Gastroesophageal sphincter (tissue), 4 donors: ENCODE results near the gene TMEM272. TPM values are rescaled to one million over a fixed set of nuclear protein-coding genes. Genes with fewer than 3 reads are reported as not detected.

Experiments used
- ATAC-seq: fragments of 150-250 bp; one replicate; pipeline ENCODE4 v1.9.1; 2016; ENCODE audit warnings: mild to moderate bottlenecking, moderate library complexity
- H3K27ac ChIP-seq, 4 donors: fragments of 200-600 bp; sonication (generic) in 3 of 4; 1 replicate in 3 of 4; 2 replicates in 1 of 4; pipeline ENCODE4 v1.5.1; 2016 to 2019
- H3K27me3 ChIP-seq: fragments of 200-600 bp; sonication (generic); one replicate; pipeline ENCODE4 v1.5.1; 2019
- H3K36me3 ChIP-seq, 2 donors: fragments of 200-600 bp; sonication (generic); one replicate each; pipeline ENCODE4 v1.5.1; 2019; ENCODE audit warnings: control low read depth in 1 of 2
- H3K4me1 ChIP-seq, 3 donors: fragments of 200-600 bp; sonication (generic); 1 replicate in 2 of 3; 2 replicates in 1 of 3; pipeline ENCODE4 v1.5.1; 2016 to 2019; ENCODE audit warnings: control low read depth in 2 of 3
- H3K4me3 ChIP-seq, 2 donors: fragments of 200-600 bp; sonication (generic); one replicate each; pipeline ENCODE4 v1.5.1; 2019; ENCODE audit warnings: mild to moderate bottlenecking in 1 of 2, moderate library complexity in 1 of 2
- H3K9me3 ChIP-seq, 3 donors: fragments of 200-600 bp; sonication (generic); one replicate each; pipeline ENCODE4 v1.5.1; 2017 to 2019; ENCODE audit warnings: control low read depth in 2 of 3
- EP300 ChIP-seq: sonication (generic); formaldehyde crosslinking; IDR thresholded peaks from one replicate; pipeline ENCODE4 v1.6.1; 2017; ENCODE audit warnings: antibody characterized with exemption, mild to moderate bottlenecking
- POLR2A ChIP-seq, 2 donors: fragments of 450-650 bp; IDR thresholded peaks; one replicate each; pipeline ENCODE4 v1.6.1; 2017; ENCODE audit warnings: antibody characterized with exemption in 2 of 2, mild to moderate bottlenecking in 2 of 2, moderate library complexity in 1 of 2
- POLR2AphosphoS5 ChIP-seq: sonication (generic); formaldehyde crosslinking; IDR thresholded peaks from one replicate; pipeline ENCODE4 v1.6.1; 2017; ENCODE audit warnings: antibody characterized with exemption
- WGBS, 2 donors: methylation state at CpG; one replicate each; pipeline ENCODE4 v1.1.5; 2018; ENCODE audit warnings: low coverage in 1 of 2; 5-methylcytosine and 5-hydroxymethylcytosine counted together
- total RNA-seq, 4 donors: library from RNA; depleted of rRNA; stranded (reverse); fragments of >200 nt; gene quantifications; one replicate each; pipeline ENCODE4 v1.1.0, GENCODE V29; 2016
- TF ChIP-seq, protein P1 (sequence below), 4 experiments: fragments of 200-600 bp in 2 of 4; fragments of 450-650 bp in 2 of 4; sonication (generic) in 1 of 4; IDR thresholded peaks; one replicate each; pipeline ENCODE4 v1.5.1; 2017 to 2019; ENCODE audit warnings: antibody characterized with exemption in 4 of 4, mild to moderate bottlenecking in 2 of 4, moderate library complexity in 2 of 4

The TMEM272 gene
- total RNA-seq, 4 donors from 2014 or later: 0.13 to 0.15 TPM; not detected in 2

- no peaks in the 10 kb centered on the region for H3K27me3 ChIP-seq
- no peak overlapping the region for H3K4me3 ChIP-seq
- H3K27ac ChIP-seq: no peak overlapping the region
- WGBS, 2 donors: 75% methylated on average over 1 of the region's 1 CpG; no CpG with 5 or more reads in 1 of the 2 donors
- H3K36me3 ChIP-seq: no peaks in the 10 kb centered on the region
- no peaks in the 10 kb centered on the region for H3K9me3 ChIP-seq
- no peaks in the 10 kb centered on the region for H3K4me1 ChIP-seq
- no peak for ATAC-seq
- no peak for TF ChIP-seq EP300
Measured at GRCh38 chr13:51873837-51874236, 28.9 kb upstream of the TMEM272 start.

DNA sequence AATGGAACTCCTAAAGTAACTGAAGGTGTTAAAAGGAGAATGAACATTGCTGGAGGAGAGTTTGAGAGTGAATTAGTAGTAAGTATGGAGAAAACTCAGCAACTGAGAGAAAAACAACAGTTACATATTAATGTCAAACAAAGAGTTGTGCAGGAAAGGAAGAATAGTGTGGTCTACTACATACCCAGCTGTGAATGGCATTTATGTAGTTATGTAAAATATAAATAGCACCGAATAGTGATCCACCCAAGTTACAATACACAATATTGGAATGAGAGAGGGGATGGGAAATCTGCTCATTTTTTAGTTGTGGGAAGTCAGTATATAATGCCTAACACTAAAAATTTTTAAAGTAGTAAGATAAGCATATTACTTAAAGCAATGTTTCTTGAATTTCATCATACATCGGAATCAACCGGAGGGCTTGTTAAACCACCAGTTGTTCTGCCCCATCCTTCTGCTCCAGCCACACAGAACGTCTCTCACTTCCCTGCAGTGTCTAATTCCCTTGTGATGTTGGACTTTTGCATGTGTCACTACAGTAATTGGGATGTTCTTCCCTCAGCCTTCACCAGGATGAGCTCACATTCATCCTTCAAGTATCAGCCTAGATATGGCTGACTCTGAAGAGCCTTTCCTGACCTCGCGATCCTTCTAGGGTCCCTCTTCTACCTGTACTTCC lies 28.3 kb upstream of the TMEM272 start:
- TF ChIP-seq POLR2AphosphoS5 (no peak), EP300 (no peak), POLR2A (IDR thresholded peaks at IDR 0.05) (no peak)
- TF ChIP-seq, protein P1, sequence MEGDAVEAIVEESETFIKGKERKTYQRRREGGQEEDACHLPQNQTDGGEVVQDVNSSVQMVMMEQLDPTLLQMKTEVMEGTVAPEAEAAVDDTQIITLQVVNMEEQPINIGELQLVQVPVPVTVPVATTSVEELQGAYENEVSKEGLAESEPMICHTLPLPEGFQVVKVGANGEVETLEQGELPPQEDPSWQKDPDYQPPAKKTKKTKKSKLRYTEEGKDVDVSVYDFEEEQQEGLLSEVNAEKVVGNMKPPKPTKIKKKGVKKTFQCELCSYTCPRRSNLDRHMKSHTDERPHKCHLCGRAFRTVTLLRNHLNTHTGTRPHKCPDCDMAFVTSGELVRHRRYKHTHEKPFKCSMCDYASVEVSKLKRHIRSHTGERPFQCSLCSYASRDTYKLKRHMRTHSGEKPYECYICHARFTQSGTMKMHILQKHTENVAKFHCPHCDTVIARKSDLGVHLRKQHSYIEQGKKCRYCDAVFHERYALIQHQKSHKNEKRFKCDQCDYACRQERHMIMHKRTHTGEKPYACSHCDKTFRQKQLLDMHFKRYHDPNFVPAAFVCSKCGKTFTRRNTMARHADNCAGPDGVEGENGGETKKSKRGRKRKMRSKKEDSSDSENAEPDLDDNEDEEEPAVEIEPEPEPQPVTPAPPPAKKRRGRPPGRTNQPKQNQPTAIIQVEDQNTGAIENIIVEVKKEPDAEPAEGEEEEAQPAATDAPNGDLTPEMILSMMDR (IDR thresholded peaks at IDR 0.05): no peak

GRCh38 chr13:51870616-51871015 lies 25.6 kb upstream of the TMEM272 start:
- TF ChIP-seq, protein P1 (IDR thresholded peaks at IDR 0.05): no peak
- TF ChIP-seq POLR2AphosphoS5 (no peak), EP300 (no peak), POLR2A (IDR thresholded peaks at IDR 0.05) (no peak)
- no peaks in the 10 kb centered on the region for H3K9me3 ChIP-seq
- no peaks in the 10 kb centered on the region for H3K27me3 ChIP-seq
- ATAC-seq: no peak
- H3K36me3 ChIP-seq: no peaks in the 10 kb centered on the region
- H3K4me3 ChIP-seq: no peak overlapping the region
- 71% methylated on average over 3 of the region's 3 CpGs; no CpG with 5 or more reads in 1 of the 2 donors for WGBS, 2 donors
- no peaks in the 10 kb centered on the region for H3K4me1 ChIP-seq
- no peak overlapping the region for H3K27ac ChIP-seq

More for the DNA sequence above, 28.3 kb upstream of the TMEM272 start:
- WGBS, 2 donors: 87 to 93% methylated on average over 3 to 6 of the region's 6 CpGs
- Histone ChIP-seq H3K4me1 (no peaks in the 10 kb centered on the region), H3K36me3 (no peaks in the 10 kb centered on the region), H3K4me3 (no peak overlapping the region), H3K27ac (no peak overlapping the region), H3K9me3 (no peaks in the 10 kb centered on the region), H3K27me3 (no peaks in the 10 kb centered on the region)
- ATAC-seq: no peak

GRCh38 chr13:51869916-51870315 lies 24.9 kb upstream of the TMEM272 start:
- Histone ChIP-seq H3K27ac (no peak overlapping the region), H3K4me1 (no peaks in the 10 kb centered on the region), H3K27me3 (no peaks in the 10 kb centered on the region), H3K36me3 (no peaks in the 10 kb centered on the region), H3K9me3 (no peaks in the 10 kb centered on the region), H3K4me3 (no peak overlapping the region)
- 83 to 91% methylated on average over 6 of the region's 6 CpGs for WGBS, 2 donors
- ATAC-seq: no peak
- TF ChIP-seq, protein P1 (IDR thresholded peaks at IDR 0.05): no peak
- TF ChIP-seq POLR2AphosphoS5: no peak
- no peak for TF ChIP-seq POLR2A (IDR thresholded peaks at IDR 0.05)
- TF ChIP-seq EP300: no peak

DNA sequence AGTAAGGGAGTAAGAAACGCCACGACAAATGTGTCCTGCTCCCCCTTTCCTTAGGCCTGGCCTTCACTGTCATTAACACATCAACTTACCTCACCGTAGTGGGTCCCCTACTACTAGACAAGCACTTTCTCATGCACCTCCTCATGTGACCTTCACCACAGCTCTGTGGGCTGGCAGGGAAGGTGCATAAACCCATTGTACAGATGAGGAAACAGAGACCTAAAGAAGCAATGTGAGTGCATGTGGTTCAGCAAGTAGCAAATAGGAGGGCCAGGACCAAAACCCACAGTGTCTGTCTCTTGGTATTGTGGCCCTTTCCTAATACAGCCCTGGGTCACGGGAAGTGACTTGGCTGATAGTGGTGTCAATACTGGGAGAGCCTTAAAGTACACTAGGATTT lies 22.1 kb upstream of the TMEM272 start:
- Histone ChIP-seq H3K36me3 (no peaks in the 10 kb centered on the region), H3K27me3 (no peaks in the 10 kb centered on the region), H3K27ac (no peak overlapping the region), H3K9me3 (no peaks in the 10 kb centered on the region), H3K4me1 (no peaks in the 10 kb centered on the region), H3K4me3 (no peak overlapping the region)
- ATAC-seq: no peak
- TF ChIP-seq, protein P1 (IDR thresholded peaks at IDR 0.05): no peak
- TF ChIP-seq EP300 (no peak), POLR2AphosphoS5 (no peak), POLR2A (IDR thresholded peaks at IDR 0.05) (no peak)
- WGBS, 2 donors: 83 to 100% methylated on average over 1 to 4 of the region's 4 CpGs
